Vein endothelial cell (primary cell): ENCODE measurements around the gene FTH1. TPM values are rescaled to one million over a fixed set of nuclear protein-coding genes. Genes with fewer than 3 reads are reported as not detected.

Experiments used
- small RNA-seq: library from RNA; depleted of rRNA; stranded (forward); fragments of <200 nt; gene quantifications from one replicate; pipeline ENCODE3, GENCODE V24; 2012
- total RNA-seq: library from RNA; depleted of rRNA; stranded (reverse); fragments of >200 nt; gene quantifications from 2 replicates; pipeline ENCODE4 v1.2.3, GENCODE V29; 2012

Gene FTH1
- 388 and 673 TPM in 2 replicates for total RNA-seq

DNA sequence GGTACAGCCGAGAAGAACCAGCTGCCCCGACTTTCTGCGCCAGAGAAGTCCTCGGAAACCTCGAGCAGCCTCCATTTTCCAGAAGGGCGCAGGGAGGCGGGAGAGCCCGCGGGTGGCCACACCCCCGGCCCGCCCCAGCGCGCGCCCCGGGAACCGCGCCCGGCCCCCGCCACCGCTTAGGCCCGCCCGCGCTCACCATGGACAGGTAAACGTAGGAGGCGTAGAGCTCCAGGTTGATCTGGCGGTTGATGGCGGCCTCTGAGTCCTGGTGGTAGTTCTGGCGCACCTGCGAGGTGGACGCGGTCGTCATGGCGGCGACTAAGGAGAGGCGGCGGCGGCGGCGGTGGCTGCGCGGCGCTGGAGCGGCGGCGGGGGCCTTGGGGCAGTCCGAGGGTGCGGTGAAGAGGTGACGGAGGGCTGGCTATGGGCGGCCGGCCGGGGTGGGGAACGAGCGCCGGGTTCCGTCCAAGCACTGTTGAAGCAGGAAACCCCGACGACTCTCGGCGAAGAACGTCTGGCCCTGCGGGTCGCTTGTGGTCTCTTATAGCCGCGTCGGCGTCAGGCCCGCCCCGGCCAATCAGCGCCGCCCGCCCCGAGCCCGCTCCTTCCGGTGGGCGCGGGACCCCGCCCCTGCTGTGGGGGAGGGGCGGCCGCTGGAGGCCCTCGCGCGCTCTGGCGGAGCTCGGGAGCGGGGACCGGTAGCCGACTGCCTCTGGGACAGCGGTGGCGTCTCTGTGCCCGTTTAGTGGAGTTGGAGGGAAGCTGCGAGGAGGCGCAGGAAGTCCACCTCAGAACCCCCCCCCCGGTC is at the start of gene FTH1:
Gene FTH1, minus strand, starts transcription at position 519 of the 808 bp plus-strand sequence. Its CDS starts 209 bp downstream, at position 310.

DNA sequence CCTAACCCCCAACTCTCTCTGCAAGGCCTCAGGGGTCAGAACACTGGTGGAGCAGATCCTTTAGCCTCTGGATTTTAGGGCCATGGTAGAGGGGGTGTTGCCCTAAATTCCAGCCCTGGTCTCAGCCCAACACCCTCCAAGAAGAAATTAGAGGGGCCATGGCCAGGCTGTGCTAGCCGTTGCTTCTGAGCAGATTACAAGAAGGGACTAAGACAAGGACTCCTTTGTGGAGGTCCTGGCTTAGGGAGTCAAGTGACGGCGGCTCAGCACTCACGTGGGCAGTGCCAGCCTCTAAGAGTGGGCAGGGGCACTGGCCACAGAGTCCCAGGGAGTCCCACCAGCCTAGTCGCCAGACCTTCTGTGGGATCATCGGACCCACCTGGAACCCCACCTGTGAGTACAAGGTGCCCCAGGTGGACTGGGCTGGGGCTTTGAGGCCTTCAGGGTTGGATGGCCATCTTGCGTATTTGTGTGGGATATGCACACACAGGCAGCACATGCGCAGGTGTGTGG is 17.3 kb downstream of the FTH1 start, which contains the start of gene BEST1:
Gene BEST1, plus strand, starts transcription at position 317 of the 513 bp plus-strand sequence. CDS start 1,456 bp downstream, outside the sequence.

DNA sequence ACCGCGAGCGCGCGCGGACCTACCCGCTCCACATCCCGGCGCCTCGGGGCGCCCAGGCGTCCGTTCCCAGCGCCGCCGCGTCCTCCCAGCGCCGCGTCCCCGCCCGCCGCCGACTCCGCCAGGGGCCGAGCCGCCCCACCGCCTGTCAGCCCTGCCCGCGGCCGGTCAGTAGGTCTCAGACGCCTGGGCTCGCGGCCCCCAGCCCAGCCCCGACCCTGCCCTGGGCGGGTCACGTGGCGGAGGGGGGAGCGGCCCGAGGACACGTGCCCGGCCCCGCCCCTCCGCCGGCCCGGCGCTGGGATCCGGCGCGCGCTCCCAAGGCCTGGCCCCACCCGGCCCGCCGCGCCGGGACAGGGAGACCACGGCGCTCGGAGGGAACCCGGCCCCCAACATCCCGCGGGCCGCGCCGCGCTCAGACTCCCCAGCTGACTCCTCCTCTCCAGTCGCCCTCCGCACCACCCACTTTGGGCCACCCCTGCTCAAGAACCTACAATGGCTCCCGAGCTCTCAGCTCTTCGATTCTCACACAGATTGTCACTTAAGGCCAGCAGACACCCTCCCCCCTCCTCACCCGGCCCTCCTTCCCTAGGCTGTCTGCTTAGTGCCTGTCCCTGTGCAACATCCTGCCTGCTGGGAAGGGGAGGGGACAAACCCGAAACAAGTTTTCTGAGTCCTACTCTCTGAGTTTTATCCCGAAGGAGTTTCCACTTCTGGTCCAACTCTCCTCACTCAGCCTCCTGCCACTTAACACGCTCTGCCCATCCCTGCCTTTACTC is 49.9 kb downstream of the FTH1 start, which contains the start of gene RAB3IL1:
Gene RAB3IL1, minus strand, starts transcription at position 233 of the 776 bp plus-strand sequence. Its CDS starts 199 bp downstream, at position 34.

Small RNAs within 50 kb of the gene (small RNA-seq; reads per million reads assigned to genes)
- gene RNU6-1243P, result not detected

Other genes starting within 250 kb of the FTH1 start
- 0.48 and 0.65 TPM in 2 replicates for gene MYRF, start 215.0 kb downstream of the FTH1 start, total RNA-seq
- 65.6 and 81.3 TPM in 2 replicates for gene TMEM258, start 175.0 kb downstream of the FTH1 start, total RNA-seq
- gene FEN1, start 174.7 kb downstream of the FTH1 start, total RNA-seq, result 21.9 and 35.8 TPM in 2 replicates
- 51.0 and 67.5 TPM in 2 replicates for gene FADS1, start 150.6 kb downstream of the FTH1 start, total RNA-seq
- 139 and 217 TPM in 2 replicates for gene FADS2, start 139.3 kb downstream of the FTH1 start, total RNA-seq
- gene FADS3, start 76.1 kb downstream of the FTH1 start, total RNA-seq, result 165 and 209 TPM in 2 replicates
- 1.9 and 2.0 TPM in 2 replicates for gene RAB3IL1, start 50.1 kb downstream of the FTH1 start, total RNA-seq
- not detected in 2 replicates for gene BEST1, start 17.3 kb downstream of the FTH1 start, total RNA-seq
- gene INCENP, start 156.4 kb upstream of the FTH1 start, total RNA-seq, result 34.3 and 52.5 TPM in 2 replicates
- gene SCGB1D1, start 222.6 kb upstream of the FTH1 start, total RNA-seq, result not detected in 2 replicates
- not detected in 2 replicates for gene SCGB2A1, start 241.0 kb upstream of the FTH1 start, total RNA-seq